ENCODE data around the gene RPTOR.
A peak's percentile ranks its signal among the peaks of the same experiment; 100 is the strongest.

RPTOR gene

DNA sequence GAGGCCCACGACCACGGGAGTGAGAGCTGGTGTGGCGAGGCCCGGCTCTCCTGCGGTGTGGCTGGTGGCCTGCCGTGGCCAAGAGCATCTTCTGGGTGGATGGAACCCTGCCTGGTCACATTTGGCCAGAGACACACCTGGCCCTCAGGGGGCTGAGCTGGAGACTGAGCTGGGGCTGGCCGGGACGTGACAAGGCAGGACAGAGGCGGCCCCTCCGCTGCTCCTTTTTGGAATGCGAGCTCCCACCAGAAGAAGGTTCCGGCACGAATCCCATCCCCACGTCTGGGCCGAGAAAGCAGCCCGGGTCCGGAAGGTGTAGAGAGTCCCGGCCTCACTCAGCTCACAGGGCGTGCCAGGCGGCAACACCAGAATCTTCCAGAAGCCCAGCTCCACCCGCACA lies 421.0 kb downstream of the RPTOR start:
- no peak for DNase-seq

DNA sequence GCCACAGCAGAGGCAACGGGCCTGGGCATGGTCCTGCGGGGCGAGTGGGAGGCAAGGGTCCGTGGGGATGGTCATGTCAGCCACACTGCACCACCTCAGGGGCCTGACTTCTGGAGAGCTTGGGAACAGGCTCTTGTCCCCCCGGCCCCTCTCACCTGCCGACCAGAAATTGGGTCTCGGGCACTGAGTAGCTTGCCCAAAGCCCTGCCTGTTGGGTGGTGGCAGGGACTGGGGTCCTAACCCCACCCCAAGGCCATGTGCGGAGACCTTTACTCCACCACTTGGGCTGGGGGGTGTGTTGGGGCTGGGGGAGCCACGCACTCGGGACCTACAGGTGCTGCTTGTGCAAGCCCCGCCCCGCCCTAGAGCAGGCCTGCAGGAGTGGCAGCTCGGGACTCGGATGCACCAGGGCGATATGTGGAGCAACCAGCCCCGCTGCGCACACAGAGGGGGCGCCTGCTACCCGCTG lies 422.8 kb downstream of the RPTOR start:
- no peak for DNase-seq

DNA sequence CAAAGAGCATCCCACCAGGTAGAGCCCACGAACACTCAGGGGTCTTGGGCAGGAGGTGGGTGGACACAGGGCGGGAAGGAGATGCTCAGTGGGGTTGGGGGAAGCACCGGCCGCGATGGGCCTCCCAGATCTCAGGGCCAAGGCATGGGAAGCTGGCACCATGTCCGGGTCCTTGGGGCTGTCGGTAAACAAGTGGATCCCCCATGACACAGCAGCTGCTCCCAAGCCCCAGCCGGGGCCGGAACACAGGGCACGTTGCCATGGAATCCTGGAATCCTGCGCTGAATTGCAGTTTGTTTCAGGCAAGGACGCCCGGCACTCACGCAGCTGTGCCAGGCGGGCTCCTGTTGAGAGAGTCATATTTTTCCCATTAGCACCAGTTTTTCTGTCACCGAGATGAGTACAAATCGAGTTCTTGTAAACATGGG lies 424.0 kb downstream of the RPTOR start:
- DNase-seq, result no peak

- DNase-seq, result no peak
These were observed 424.5 kb downstream of the RPTOR start for GRCh38 chr17:80969030-80969673.

- DNase-seq, result no peak
These were observed 425.0 kb downstream of the RPTOR start for GRCh38 chr17:80969674-80970043.

DNA sequence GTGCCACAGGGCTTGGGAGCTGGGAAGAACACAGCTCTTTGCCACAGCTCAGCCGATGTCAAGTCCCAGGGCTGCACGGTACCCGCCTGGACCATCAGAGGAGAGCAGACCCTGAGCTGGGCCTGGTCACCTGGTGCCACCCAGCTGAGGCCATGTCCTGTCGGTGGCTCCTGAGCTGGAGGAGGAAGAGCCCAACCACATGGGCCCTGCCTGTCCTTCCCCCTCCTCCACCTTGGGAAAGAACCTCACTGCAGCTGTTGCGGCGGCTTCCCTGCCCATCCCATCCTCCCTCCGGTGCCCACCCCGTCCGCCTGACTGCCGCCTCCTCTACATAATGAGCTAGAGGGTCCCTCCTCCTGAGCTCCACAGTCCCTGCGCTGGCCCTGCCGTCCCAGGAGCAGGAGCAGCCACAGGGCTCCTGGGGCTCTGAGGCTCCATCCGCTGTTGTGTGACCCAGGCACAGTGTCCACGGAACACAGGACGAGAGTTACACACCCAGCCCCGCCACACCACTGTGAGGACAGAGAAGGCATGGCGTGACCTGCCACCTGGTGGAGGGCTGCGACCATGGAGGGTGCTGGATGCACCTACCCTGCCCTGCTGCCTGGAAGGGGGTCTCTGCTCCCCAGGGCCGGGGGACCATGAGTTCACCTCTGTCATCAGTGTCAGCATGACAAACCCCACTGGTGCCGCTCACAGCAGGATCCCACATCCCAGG lies 425.6 kb downstream of the RPTOR start:
- peak; percentile 51 for DNase-seq

DNA sequence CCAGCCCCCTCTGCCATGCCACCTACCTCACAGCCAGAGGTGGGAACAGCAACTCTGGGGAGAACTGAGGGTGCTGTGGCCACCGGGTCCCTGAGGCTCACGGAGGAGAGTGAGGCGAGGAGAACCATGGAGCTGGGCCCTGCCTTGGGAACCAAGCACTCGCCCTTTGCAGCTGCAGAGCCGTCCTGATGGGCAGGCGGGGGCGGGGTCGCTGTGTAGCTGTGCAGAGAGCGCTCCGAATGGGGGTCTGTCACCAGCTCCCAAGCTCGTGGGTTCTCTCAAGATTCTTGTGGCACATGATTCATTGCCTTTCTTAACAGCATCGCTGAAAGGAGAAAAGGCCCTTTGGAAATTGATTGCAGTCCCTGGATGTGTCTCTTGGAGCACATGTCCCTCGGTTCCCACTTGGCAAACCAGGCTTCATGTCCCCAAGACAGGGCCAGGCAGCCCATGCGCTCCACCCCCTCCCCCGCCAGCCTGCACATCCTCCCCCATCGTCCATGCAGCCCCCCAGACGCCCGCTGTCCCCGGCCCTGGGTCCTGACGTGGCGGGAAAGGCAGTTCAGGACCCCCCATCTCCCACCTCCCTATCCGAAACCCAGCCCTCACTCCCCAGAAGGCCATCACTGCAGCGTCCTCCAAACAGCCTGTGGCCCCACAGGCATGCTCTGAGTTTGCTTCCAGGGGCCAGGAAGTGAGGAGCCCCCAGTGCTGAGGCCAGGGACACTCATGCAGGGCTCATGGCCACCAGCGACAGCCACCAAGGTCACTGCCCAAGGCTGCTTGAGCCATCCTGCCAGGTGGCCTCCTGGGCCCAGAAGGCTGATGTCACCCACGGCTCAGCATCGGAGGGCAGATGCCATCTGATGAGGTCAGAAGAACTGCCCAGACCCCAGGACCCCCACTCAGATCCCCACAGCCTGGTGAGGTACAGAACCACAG lies 426.4 kb downstream of the RPTOR start:
- no peak for DNase-seq

GRCh38 chr17:80971704-80972304 lies 427.2 kb downstream of the RPTOR start:
- no peak for DNase-seq

- DNase-seq, result no peak
These were observed 432.1 kb downstream of the RPTOR start for GRCh38 chr17:80976701-80977100.

DNA sequence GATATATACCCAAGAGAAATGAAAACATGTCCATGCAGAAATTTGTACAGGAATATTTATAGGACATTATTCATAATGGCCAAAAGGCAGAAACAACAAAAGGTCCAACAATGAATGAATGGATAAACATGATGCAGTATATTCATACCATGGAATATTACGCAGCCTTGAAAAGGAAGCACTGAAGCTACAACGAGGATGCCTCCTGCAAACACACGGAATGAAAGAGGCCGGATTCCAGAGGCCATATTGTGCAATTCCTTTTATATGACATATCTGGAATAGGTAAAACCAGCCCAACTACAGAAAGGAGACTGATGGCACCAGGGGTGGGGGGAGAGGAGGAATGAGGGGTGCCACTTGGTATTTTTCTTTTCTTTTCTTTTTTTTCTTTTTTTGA lies 432.5 kb downstream of the RPTOR start:
- no peak for DNase-seq

GRCh38 chr17:80978499-80979497 lies 434.2 kb downstream of the RPTOR start:
- DNase-seq, result no peak

GRCh38 chr17:80979547-80980378 lies 435.1 kb downstream of the RPTOR start:
- DNase-seq, result no peak

DNA sequence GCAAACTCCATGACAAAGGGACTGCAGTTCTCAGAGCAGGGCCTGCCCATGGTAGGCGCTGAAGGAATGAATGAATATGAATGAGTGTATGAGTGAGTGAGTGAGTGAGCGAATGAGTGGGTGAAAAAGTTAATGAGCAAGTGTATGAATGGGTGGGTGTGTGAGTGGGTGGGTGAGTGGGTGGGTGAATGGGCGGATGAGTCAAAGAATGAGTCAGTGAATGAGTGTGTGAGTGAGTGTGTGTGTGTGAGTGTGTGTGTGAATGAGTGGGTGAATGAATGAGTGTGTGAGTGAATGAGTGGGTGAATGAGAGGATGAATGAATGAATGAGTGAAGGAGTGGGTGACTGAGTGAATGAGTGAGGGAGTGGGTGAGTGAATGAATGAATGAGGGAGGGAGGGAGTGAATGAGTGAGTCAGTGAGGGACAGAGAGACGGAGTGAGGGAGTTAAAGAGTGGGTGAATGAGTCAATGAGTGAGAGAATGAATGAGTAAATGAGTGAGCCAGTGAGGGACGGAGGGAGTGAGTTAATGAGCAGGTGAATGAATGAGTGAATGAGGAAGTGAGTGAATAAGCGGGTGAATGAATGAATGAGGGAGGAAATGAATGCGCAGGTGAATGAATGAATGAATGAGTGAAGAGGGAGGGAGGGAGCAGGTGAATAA lies 435.9 kb downstream of the RPTOR start:
- no peak for DNase-seq

DNA sequence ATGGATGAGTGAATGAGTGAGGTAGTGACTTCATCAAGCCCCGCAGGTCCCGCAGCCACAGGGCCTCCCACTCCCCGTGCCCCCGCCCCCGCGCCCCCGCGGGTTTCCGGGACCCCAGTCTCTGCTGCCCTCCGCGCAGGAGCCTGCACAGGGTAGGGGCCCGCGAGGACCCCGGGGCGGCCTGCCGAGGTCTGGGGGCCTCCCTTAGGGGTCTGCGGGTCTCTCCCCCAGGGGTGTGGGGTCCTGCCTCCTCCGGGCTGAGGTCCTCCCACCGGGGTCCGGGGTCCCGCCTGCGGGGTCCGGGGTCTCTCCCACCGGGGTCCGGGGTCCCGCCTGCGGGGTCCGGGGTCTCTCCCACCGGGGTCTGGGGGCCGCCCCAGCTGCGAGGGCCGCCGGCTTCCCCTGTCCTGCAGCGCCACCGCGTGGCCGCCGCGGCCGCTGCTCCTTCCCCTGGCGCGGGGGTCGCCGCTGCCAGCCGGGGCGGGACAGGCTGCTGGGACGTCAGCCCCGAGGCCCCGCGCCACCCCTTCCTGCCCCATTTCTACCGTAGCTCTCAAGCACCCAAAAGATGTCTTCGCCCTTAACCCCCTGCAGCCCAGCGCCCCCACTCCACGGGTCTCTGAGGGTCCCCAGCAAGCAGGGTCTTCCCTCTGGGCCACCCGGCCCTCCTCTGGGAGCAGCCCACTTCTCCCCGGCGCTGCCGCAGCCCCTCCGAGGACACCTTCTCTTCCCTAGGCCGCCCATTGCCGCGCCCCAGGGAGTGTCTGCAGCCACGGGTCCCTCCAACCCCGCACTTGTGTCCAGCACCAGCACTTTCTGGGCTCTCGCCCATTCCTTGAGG lies 436.6 kb downstream of the RPTOR start:
- no peak for DNase-seq

- no peak for DNase-seq
These were observed 437.3 kb downstream of the RPTOR start for GRCh38 chr17:80981929-80982425.

- no peak for DNase-seq
These were observed 437.9 kb downstream of the RPTOR start for GRCh38 chr17:80982426-80982974.

- no peak for DNase-seq
These were observed 438.9 kb downstream of the RPTOR start for GRCh38 chr17:80983545-80983944.

DNA sequence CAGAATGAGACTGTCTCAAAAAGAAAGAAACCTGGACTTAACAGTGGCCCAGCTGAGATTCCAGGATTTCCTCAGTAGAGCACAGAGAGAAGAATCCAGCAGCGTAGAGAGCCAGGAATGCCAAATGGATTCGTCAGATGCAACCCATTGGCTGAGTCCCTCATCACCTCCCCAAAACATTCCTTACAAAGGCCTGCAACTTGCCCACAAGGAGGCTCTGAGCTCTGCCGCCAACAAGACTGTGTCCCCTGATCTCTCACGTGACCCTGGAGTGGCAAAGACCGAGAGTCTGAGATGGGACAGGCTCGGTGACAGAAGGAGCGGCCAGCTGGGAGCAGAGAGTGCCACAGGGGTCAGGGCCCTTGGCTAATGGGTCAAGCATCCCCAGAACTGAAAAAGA lies 440.1 kb downstream of the RPTOR start:
- DNase-seq, result no peak
